Fibroblast of lung (primary cell): ENCODE data around the gene MOB1A. TPM values are rescaled to one million over a fixed set of nuclear protein-coding genes. Genes with fewer than 3 reads are reported as not detected.

ENCODE experiments used
- DNase-seq, 2 donors: peaks; one replicate each; pipeline versions ENCODE4 v3.0.0 to v3.0.0-alpha.2; 2010; ENCODE audit warnings: low read depth in 2 of 2
- H2AFZ ChIP-seq: 2 replicates; pipeline ENCODE4 v1.5.1; 2012; ENCODE audit warnings: low read length, control low read depth, inconsistent platforms
- H3K27ac ChIP-seq: 2 replicates; pipeline ENCODE4 v1.5.1; 2011; ENCODE audit warnings: low read length, control low read depth; ENCODE audit not compliant: insufficient read depth
- H3K27me3 ChIP-seq: 2 replicates; pipeline ENCODE4 v1.5.1; 2011; ENCODE audit warnings: mild to moderate bottlenecking, low read length; ENCODE audit not compliant: control insufficient read depth, insufficient read depth
- H3K36me3 ChIP-seq: 2 replicates; pipeline ENCODE4 v1.5.1; 2011; ENCODE audit warnings: low read length; ENCODE audit not compliant: control insufficient read depth, insufficient read depth
- H3K4me1 ChIP-seq: 2 replicates; pipeline ENCODE4 v1.5.1; 2011; ENCODE audit warnings: low read length; ENCODE audit not compliant: control insufficient read depth, insufficient read depth; ENCODE audit errors: extremely low read depth
- H3K4me2 ChIP-seq: 2 replicates; pipeline ENCODE4 v1.5.1; 2011; ENCODE audit warnings: low read length, control low read depth; ENCODE audit not compliant: insufficient read depth; ENCODE audit errors: extremely low read depth
- H3K4me3 ChIP-seq, 4 experiments: fragments of 200-600 bp in 1 of 4; sonication (generic) in 1 of 4; replicated peaks in 1 of 4; 2 replicates each; pipeline ENCODE4 v1.5.1; 2011 to 2016; ENCODE audit warnings: low read length in 4 of 4, low read depth in 3 of 4, mild to moderate bottlenecking in 3 of 4, control low read depth in 2 of 4, inconsistent platforms in 1 of 4, mixed read lengths in 1 of 4; ENCODE audit not compliant: insufficient read depth in 1 of 4; ENCODE audit errors: control extremely low read depth in 1 of 4
- H3K79me2 ChIP-seq: 2 replicates; pipeline ENCODE4 v1.5.1; 2012; ENCODE audit warnings: mild to moderate bottlenecking, low read length, inconsistent platforms; ENCODE audit not compliant: control insufficient read depth, insufficient read depth
- H3K9ac ChIP-seq: 2 replicates; pipeline ENCODE4 v1.5.1; 2011; ENCODE audit warnings: mild to moderate bottlenecking, low read length, control low read depth; ENCODE audit not compliant: insufficient read depth
- H3K9me3 ChIP-seq: 2 replicates; pipeline ENCODE4 v1.5.1; 2012; ENCODE audit warnings: low read depth, low read length; ENCODE audit not compliant: control insufficient read depth, insufficient read depth
- H4K20me1 ChIP-seq: 2 replicates; pipeline ENCODE4 v1.5.1; 2011; ENCODE audit warnings: low read length; ENCODE audit not compliant: control insufficient read depth, insufficient read depth; ENCODE audit errors: extremely low read depth
- CTCF ChIP-seq, 2 donors: IDR thresholded peaks in 1 of 2; conservative IDR thresholded peaks in 1 of 2; 1 replicate in 1 of 2; 2 replicates in 1 of 2; pipeline ENCODE4 v1.5.1; 2011 to 2012; ENCODE audit warnings: low read length in 2 of 2, control low read depth in 1 of 2, inconsistent platforms in 1 of 2, low read depth in 1 of 2, mild to moderate bottlenecking in 1 of 2
- EZH2 ChIP-seq: IDR thresholded peaks from 2 replicates; pipeline ENCODE4 v1.5.1; 2012; ENCODE audit warnings: low read length, control low read depth, mild to moderate bottlenecking; ENCODE audit errors: missing control alignments
- polyA plus RNA-seq, 2 donors: library from polyadenylated mRNA; depleted of rRNA in 1 of 2; stranded (reverse) in 1 of 2; unstranded in 1 of 2; fragments of >200 nt; gene quantifications; 2 replicates each; pipeline ENCODE4 v1.2.1, GENCODE V29; 2011 to 2012; ENCODE audit warnings: missing spikeins in 1 of 2
- total RNA-seq: library from RNA; depleted of rRNA; stranded (reverse); fragments of >200 nt; gene quantifications from 2 replicates; pipeline ENCODE4 v1.2.1, GENCODE V29; 2014

Gene MOB1A
- total and polyA plus RNA-seq, 2 donors (not counting 1 experiment from before 2014, with no cell fraction given) = 80.3 to 87.4 TPM

GRCh38 chr2:74225698-74226459 lies 47.2 kb upstream of the MOB1A start:
- Histone ChIP-seq H3K27me3 (no peaks in the 10 kb centered on the region), H4K20me1 (no peaks in the 10 kb centered on the region), H3K36me3 (no peaks in the 10 kb centered on the region), H3K9ac (no peak overlapping the region), H3K4me2 (no peak overlapping the region), H3K4me3 (no peak overlapping the region), H3K27ac (no peak overlapping the region), H2AFZ (no peak overlapping the region), H3K4me1 (no peaks in the 10 kb centered on the region), H3K79me2 (no peaks in the 10 kb centered on the region), H3K9me3 (no peaks in the 10 kb centered on the region)
- no peak for DNase-seq
- TF ChIP-seq CTCF (conservative IDR thresholded peaks at IDR 0.05 in 1 of 2, IDR thresholded peaks at IDR 0.05 in 1 of 2; ENCODE audit: low read depth in 1 of 2, low read length in 2 of 2) = no peak
- no peak for TF ChIP-seq EZH2

GRCh38 chr2:74223941-74224770 lies 45.5 kb upstream of the MOB1A start:
- H3K4me3 ChIP-seq = no peak overlapping the region
- no peak overlapping the region for H3K4me2 ChIP-seq
- no peaks in the 10 kb centered on the region for H3K79me2 ChIP-seq
- no peak overlapping the region for H2AFZ ChIP-seq
- H3K27ac ChIP-seq = no peak overlapping the region
- H3K36me3 ChIP-seq = no peaks in the 10 kb centered on the region
- H3K4me1 ChIP-seq = no peaks in the 10 kb centered on the region
- DNase-seq = no peak
- no peaks in the 10 kb centered on the region for H4K20me1 ChIP-seq
- H3K9me3 ChIP-seq = no peaks in the 10 kb centered on the region
- TF ChIP-seq CTCF (conservative IDR thresholded peaks at IDR 0.05 in 1 of 2, IDR thresholded peaks at IDR 0.05 in 1 of 2; ENCODE audit: low read depth in 1 of 2, low read length in 2 of 2) = no peak
- TF ChIP-seq EZH2 = no peak
- H3K9ac ChIP-seq = no peak overlapping the region
- H3K27me3 ChIP-seq = no peaks in the 10 kb centered on the region

- Histone ChIP-seq H3K27ac (no peak overlapping the region), H3K4me2 (no peak overlapping the region), H3K36me3 (no peaks in the 10 kb centered on the region), H3K9ac (no peak overlapping the region), H3K4me1 (no peaks in the 10 kb centered on the region), H4K20me1 (no peaks in the 10 kb centered on the region), H3K79me2 (no peaks in the 10 kb centered on the region), H3K9me3 (no peaks in the 10 kb centered on the region), H2AFZ (no peak overlapping the region), H3K4me3 (no peak overlapping the region), H3K27me3 (no peaks in the 10 kb centered on the region)
- TF ChIP-seq CTCF (conservative IDR thresholded peaks at IDR 0.05 in 1 of 2, IDR thresholded peaks at IDR 0.05 in 1 of 2; ENCODE audit: low read depth in 1 of 2, low read length in 2 of 2) = no peak
- TF ChIP-seq EZH2 = no peak
- no peak for DNase-seq
Measured at GRCh38 chr2:74222300-74222650, 43.6 kb upstream of the MOB1A start.
